Activated CD8-positive, alpha-beta memory T cell treated with anti-CD3 and anti-CD28 coated beads for 36 hours (primary cell): Measurements from ENCODE around the gene CELF1. TPM values are rescaled to one million over a fixed set of nuclear protein-coding genes. Genes with fewer than 3 reads are reported as not detected.

Source experiments
- CTCF ChIA-PET: fragments of 350-600 bp; sonication (Branson Sonifier 250); formaldehyde crosslinking; loops from one replicate; lab custom pipeline; 2021; ENCODE audit warnings: antibody characterized with exemption; lab: Charles Lee
- POLR2A ChIA-PET: fragments of 350-600 bp; sonication (Branson Sonifier 250); formaldehyde crosslinking; loops from one replicate; lab custom pipeline; 2021; ENCODE audit warnings: antibody characterized with exemption; lab: Charles Lee
- total RNA-seq, 2 experiments: library from RNA; stranded (reverse); gene quantifications; one replicate each; pipeline ENCODE4 v1.2.3, GENCODE V29; 2021

The CELF1 gene
- total RNA-seq, 2 experiments from 2014 or later = 145 to 148 TPM

DNA sequence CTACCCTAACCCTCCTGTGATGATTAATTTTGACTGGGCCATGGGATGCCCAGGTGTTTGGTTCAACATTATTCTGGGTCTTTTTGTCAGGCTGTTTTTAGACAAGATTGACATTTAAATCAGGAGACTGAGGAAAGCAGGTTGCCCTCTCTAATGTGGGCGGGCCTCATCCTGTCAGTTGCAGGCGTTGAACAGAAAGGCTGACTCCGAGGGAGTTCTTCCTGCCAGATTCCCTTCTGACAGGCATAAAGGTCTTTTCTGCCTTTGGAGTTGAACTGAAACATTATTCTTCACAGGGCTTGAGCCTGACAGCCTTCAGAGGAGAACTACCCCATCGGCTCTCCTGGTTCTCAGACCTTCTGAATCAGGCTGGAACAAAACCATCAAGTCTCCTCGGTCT, 122.4 kb downstream of the CELF1 start:
- CTCF ChIA-PET = interaction anchor here (2.0 kb wide), 1 partner anchor 18 kb away, joined by 4 read pairs; no protein-coding TSS in a partner anchor
- POLR2A ChIA-PET = no interaction called here

DNA sequence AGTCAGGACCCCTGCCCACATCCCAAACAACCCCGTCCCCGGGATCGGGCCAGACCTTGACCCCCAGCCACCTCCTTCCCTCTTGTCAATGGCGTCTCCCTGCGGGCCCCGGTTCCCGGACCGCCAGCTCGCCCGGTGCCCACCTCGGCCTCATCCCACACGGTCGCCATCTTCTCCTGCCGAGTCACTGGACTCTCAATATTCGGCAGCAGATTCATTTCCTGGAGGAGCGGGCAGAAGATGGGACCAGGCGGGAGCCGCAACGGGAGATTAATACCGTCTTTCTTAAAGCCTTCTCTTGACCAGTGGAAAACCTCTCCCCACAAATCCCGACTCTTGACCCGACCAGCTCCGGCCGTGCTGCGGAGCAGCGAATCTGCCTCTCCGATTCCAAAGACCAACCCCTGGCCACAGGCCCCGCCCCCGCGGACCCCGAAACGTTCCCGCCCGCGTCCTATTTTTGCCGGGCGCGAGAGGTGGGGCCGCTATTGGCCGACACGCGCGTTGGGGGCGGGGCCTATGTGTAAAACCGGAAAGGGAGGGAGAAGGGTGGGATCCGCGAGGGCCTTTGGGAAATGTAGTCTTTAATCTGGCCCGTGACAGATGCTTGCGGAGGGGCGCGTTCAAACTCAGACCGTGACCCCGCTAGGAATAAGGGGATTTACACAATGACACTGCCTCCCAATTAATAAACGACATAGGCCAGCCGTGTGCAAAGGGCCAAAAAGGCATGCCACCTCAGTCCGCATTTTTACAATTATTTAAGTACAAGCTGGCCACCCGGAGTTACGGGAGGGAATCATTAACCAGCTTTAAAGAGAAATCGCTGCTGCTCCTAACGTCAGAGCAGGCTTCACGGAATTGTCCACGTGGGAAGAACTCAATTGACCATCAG, 126.6 kb downstream of the CELF1 start, which contains the start of gene PSMC3:
TSS of gene PSMC3 (minus strand) at position 378 of the 895 bp plus-strand sequence. CDS start at position 218, 160 bp downstream.
- CTCF ChIA-PET = interaction anchor here (0.6 to 4.0 kb wide), 7 partner anchors 9 to 286 kb away, joined by 3 to 25 read pairs (median 3); partner anchors contain the start of genes MADD and SLC39A13
- POLR2A ChIA-PET = interaction anchor here (0.6 to 1.7 kb wide), 7 partner anchors 9 to 211 kb away, joined by 3 to 8 read pairs (median 4); partner anchors contain the start of genes DDB2 and SLC39A13

DNA sequence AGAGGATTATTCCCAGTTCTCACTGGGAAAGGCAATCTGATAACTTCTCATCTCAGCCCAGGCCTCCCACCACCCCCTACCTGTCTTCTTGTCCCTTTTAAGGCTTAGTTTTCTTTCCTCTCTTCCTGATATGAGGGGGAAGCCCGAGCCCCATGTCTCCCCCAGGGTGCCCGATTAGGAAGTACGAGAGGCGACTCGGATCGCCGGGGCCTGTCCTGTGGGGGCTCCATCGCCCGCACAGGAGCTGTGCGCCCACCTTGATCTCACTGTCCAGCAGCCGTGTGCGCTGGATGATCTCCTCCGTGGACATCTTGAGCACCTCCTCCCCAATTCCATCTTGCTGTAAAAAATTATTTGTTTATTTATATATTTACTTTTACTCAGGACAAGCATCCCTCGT, 127.3 kb downstream of the CELF1 start:
- CTCF ChIA-PET = interaction anchor here (1.0 to 4.0 kb wide), 4 partner anchors 9 to 19 kb away, joined by 3 to 25 read pairs (median 4); partner anchors contain the start of gene SLC39A13

DNA sequence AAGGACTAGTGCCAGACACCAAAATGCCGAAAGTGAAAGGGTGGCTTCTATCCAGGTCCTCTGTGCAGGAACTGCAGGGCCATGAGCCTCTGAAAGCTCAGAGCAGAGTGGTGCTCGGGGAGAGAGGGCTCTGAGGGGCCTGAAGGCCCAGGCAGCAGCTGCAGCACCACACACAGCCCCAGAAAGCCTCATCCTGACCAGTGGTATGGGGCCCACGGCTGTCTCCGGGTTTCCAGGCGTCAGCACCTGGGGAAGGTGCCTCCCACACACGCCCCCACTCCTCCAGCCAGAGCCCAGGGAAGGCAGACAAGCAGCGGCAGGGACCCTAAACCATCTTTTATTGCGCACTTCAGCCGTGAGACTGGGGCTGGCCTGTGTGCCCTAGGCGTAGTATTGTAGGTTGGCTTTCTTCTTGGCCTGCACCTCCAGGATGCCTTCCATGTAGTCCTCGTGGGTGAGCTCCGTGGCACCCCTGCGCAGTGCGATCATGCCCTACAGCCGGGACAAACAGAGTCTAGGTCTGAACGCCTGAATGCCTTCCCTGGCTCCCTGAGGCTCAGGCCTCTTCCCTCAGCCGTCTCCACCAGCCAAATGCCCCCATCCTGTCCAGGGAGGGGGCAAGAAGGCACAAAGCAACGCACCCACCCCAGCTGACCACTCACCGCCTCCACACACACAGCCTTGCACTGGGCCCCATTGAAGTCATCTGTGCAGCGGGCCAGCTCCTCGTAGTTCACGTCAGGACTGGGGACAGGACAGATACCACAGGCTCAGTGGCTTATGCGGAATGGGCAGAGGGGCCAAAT, 134.3 kb downstream of the CELF1 start:
- CTCF ChIA-PET = interaction anchor here (0.6 to 1.1 kb wide), 3 partner anchors 36 to 148 kb away, joined by 3 to 4 read pairs (median 3); no protein-coding TSS in a partner anchor
- POLR2A ChIA-PET = no interaction called here

More for the DNA sequence above, 127.3 kb downstream of the CELF1 start:
- POLR2A ChIA-PET = interaction anchor here (1.0 to 1.7 kb wide), 4 partner anchors 17 to 210 kb away, joined by 3 to 8 read pairs (median 4); partner anchors contain the start of genes DDB2 and SLC39A13

- ChIA-PET POLR2A (interaction anchor here (1.0 to 1.2 kb wide), 3 partner anchors 9 to 231 kb away, joined by 3 to 4 read pairs (median 4); partner anchors contain the start of genes PSMC3 and SLC39A13), CTCF (interaction anchor here (0.8 to 1.2 kb wide), 2 partner anchors 8 to 9 kb away, joined by 3 to 6 read pairs; partner anchors contain the start of gene SLC39A13)
Observed at GRCh38 chr11:47417712-47418111, 135.2 kb downstream of the CELF1 start.

DNA sequence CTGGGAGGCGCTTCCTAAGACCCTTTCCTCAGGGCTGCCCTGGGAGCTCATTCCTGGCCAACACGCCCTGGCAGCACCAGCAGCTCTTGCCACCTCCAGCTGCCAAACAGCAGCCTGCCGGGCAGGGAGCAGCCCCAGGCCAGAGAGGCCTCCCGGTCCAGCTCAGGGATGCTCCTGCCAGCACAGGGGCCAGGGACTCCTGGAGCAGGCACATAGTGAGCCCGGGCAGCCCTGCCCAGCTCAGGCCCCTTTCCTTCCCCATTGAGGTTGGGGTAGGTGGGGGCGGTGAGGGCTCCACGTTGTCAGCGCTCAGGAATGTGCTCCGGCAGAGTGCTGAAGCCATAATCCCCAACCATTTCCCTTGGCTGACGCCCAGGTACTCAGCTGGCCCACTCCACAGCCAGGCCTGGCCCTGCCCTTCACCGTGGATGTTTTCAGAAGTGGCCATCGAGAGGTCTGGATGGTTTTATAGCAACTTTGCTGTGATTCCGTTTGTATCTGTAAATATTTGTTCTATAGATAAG, 136.9 kb downstream of the CELF1 start:
- CTCF ChIA-PET = no interaction called here

More for the DNA sequence above, 136.9 kb downstream of the CELF1 start:
- POLR2A ChIA-PET = interaction anchor here (1.3 kb wide), 1 partner anchor 9 kb away, joined by 5 read pairs; no protein-coding TSS in a partner anchor

Other genes starting within 250 kb of the CELF1 start
- gene MYBPC3, start 200.4 kb downstream of the CELF1 start, total RNA-seq = not detected
- gene SPI1, start 174.6 kb downstream of the CELF1 start, total RNA-seq = not detected
- gene SLC39A13, start 144.5 kb downstream of the CELF1 start, total RNA-seq = 10 to 100 TPM; 17.3 to 19.2 TPM
- gene PSMC3, start 126.7 kb downstream of the CELF1 start, total RNA-seq = 100 to 1,000 TPM; 188 to 202 TPM
- under 1 TPM in 1 of 2 experiments, not detected in 1; 0.27 TPM for gene RAPSN, start 104.0 kb downstream of the CELF1 start, total RNA-seq
- gene PTPMT1, start 12.5 kb upstream of the CELF1 start, total RNA-seq = 10 to 100 TPM; 55.5 to 58.9 TPM
- 10 to 100 TPM; 19.5 to 20.3 TPM for gene KBTBD4, start 25.8 kb upstream of the CELF1 start, total RNA-seq
- gene NDUFS3, start 25.9 kb upstream of the CELF1 start, total RNA-seq = 100 to 1,000 TPM; 145 to 149 TPM
- under 1 TPM in 1 of 2 experiments, not detected in 1; 0.15 TPM for gene FAM180B, start 33.5 kb upstream of the CELF1 start, total RNA-seq
- gene C1QTNF4, start 41.3 kb upstream of the CELF1 start, total RNA-seq = not detected
- 100 to 1,000 TPM; 142 to 147 TPM for gene MTCH2, start 89.4 kb upstream of the CELF1 start, total RNA-seq
- 1 to 10 TPM; 2.9 to 3.4 TPM for gene AGBL2, start 162.2 kb upstream of the CELF1 start, total RNA-seq
- 10 to 100 TPM; 95.6 to 98.5 TPM for gene FNBP4, start 214.2 kb upstream of the CELF1 start, total RNA-seq